ENCODE data around the gene CDHR1.
"Not testable (repeated sequence)": the region's sequence is repeated elsewhere in the genome, so short reads cannot be mapped to it uniquely, and the experiment has no call there.

Gene CDHR1

GRCh38 chr10:84194424-84195043, at the start of gene CDHR1:
TSS of gene CDHR1 (plus strand) at chr10:84194537. CDS start at chr10:84194761, 224 bp downstream.
- DNase-seq, result no peak

- no peak for DNase-seq
Observed at GRCh38 chr10:84147347-84147746, 47.0 kb upstream of the CDHR1 start.

- not testable (repeated sequence) for DNase-seq
Observed at GRCh38 chr10:84148006-84148597, 46.2 kb upstream of the CDHR1 start.

- DNase-seq, result no peak
Observed at GRCh38 chr10:84149854-84150253, 44.5 kb upstream of the CDHR1 start.

- no peak for DNase-seq
Observed at GRCh38 chr10:84152769-84153168, 41.6 kb upstream of the CDHR1 start.

- no peak for DNase-seq
Observed at GRCh38 chr10:84155521-84155920, 38.8 kb upstream of the CDHR1 start.

- no peak for DNase-seq
Observed at GRCh38 chr10:84156009-84156408, 38.3 kb upstream of the CDHR1 start.

GRCh38 chr10:84156768-84157167, 37.6 kb upstream of the CDHR1 start:
- no peak for DNase-seq

- no peak for DNase-seq
Observed at GRCh38 chr10:84158061-84158460, 36.3 kb upstream of the CDHR1 start.

- no peak for DNase-seq
Observed at GRCh38 chr10:84158550-84158949, 35.8 kb upstream of the CDHR1 start.

GRCh38 chr10:84159076-84159685, 35.2 kb upstream of the CDHR1 start:
- DNase-seq, result no peak

GRCh38 chr10:84160663-84161362, 33.5 kb upstream of the CDHR1 start:
- DNase-seq, result no peak

GRCh38 chr10:84163996-84164395, 30.3 kb upstream of the CDHR1 start:
- DNase-seq, result no peak

GRCh38 chr10:84164442-84164841, 29.9 kb upstream of the CDHR1 start:
- DNase-seq, result no peak

- DNase-seq, result no peak
Observed at GRCh38 chr10:84166620-84167288, 27.6 kb upstream of the CDHR1 start.

GRCh38 chr10:84167289-84167653, 27.1 kb upstream of the CDHR1 start:
- not testable (repeated sequence) for DNase-seq

- DNase-seq, result not testable (repeated sequence)
Observed at GRCh38 chr10:84168382-84168781, 26.0 kb upstream of the CDHR1 start.

- not testable (repeated sequence) for DNase-seq
Observed at GRCh38 chr10:84171237-84171636, 23.1 kb upstream of the CDHR1 start.

- DNase-seq, result not testable (repeated sequence)
Observed at GRCh38 chr10:84171700-84172466, 22.5 kb upstream of the CDHR1 start.

- no peak for DNase-seq
Observed at GRCh38 chr10:84172467-84173356, 21.6 kb upstream of the CDHR1 start.

GRCh38 chr10:84173501-84173929, 20.8 kb upstream of the CDHR1 start, which contains the start of gene GPR15LG:
TSS of gene GPR15LG (plus strand) at chr10:84173801. CDS start at chr10:84173852, 51 bp downstream.
- DNase-seq, result no peak
